Measurements from ENCODE around the gene PNPLA6.

PNPLA6 gene

DNA sequence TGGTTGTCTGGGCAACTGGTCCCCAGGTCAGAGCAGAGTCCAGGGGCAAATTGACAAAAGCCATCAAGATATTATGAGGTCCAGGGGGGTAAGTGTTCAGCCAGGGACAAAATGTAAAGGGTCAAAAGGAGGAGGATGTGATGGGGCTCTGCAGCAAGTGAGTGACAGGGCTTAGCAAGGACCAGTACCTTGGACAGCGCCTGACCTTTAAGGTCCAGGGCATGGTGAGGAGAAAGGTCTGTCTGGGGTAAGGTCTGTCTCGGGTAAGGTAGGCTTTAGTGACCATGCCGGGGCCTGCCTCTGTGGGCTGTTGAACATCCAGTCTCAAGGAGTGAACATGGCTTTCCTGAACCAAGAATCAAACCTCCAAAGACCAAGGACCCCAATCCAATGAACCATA lies 25.9 kb upstream of the PNPLA6 start:
- Histone ChIP-seq H3K27me3 (ENCODE audit: insufficient read depth, low read depth) (peaks cover 34% of the 10 kb centered on the region; the same call in 1 of the 2 replicates), H2AFZ (ENCODE audit: low read depth) (no peak overlapping the region), H4K20me1 (ENCODE audit: insufficient read depth) (no peaks in the 10 kb centered on the region), H3K36me3 (ENCODE audit: insufficient read depth) (no peaks in the 10 kb centered on the region), H3K27ac (no peak overlapping the region), H3K79me2 (ENCODE audit: insufficient read depth, low read depth) (no peaks in the 10 kb centered on the region), H3K4me3 (IDR thresholded peaks at IDR 0.05; ENCODE audit: insufficient read depth, low read depth, low read length) (no peak overlapping the region), H3K4me1 (ENCODE audit: low read depth, poor library complexity, severe bottlenecking) (peaks cover 24% of the 10 kb centered on the region), H3K9ac (no peak overlapping the region), H3K4me2 (no peak overlapping the region)
- no peak for TF ChIP-seq CTCF (conservative IDR thresholded peaks at IDR 0.05; ENCODE audit: low read depth, low read length)

- Histone ChIP-seq H3K4me2 (no peak overlapping the region), H3K27me3 (ENCODE audit: insufficient read depth, low read depth) (peaks cover 36% of the 10 kb centered on the region; the same call in 1 of the 2 replicates), H3K4me3 (IDR thresholded peaks at IDR 0.05; ENCODE audit: insufficient read depth, low read depth, low read length) (no peak overlapping the region)
Measured at GRCh38 chr19:7512400-7512851, 23.1 kb upstream of the PNPLA6 start.

DNA sequence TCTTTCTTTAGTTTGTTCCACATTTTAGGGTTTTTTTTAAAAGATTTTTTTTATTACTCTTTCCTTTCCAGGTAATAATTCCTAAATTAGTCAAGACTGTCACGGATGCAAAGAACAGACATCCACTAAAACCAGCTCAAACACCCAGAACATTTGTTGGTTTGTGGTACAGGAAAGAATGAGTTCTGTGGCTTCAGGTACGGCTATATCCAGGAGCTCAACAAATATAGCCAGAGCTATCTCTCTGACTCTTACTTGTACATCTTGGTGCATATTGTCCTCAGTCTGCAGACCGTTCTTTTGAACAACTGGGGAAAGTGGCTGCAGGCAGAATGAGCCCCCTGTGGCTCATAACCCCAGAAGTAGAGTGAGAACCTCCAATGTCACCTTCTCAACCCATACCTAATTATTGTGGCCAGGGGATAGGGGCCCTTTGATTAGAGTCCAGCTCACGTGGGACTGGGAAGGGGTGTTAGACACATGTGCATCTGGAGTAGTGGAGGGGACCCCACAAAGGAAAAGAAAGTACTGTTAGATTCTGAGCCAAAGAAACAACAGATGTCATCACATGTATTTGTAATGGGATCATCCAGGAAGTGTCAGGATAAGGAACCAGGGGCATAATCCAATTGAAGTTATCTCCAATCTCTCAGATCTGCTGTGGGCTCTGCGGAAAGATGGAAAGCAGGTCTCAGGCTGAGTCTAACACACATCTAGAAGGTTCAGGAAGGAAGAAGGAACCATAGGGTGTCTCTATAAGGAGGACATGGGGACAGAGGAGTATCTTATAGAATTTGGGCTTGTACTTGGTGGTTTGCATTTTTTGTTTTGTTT lies 21.5 kb upstream of the PNPLA6 start:
- TF ChIP-seq CTCF (conservative IDR thresholded peaks at IDR 0.05; ENCODE audit: low read depth, low read length) = no peak
- H3K4me3 ChIP-seq (IDR thresholded peaks at IDR 0.05; ENCODE audit: insufficient read depth, low read depth, low read length) = no peak overlapping the region
- no peaks in the 10 kb centered on the region for H3K36me3 ChIP-seq (ENCODE audit: insufficient read depth)
- no peaks in the 10 kb centered on the region for H3K4me1 ChIP-seq (ENCODE audit: low read depth, poor library complexity, severe bottlenecking)
- no peak overlapping the region for H3K4me2 ChIP-seq
- H3K9ac ChIP-seq = no peak overlapping the region
- no peaks in the 10 kb centered on the region for H3K79me2 ChIP-seq (ENCODE audit: insufficient read depth, low read depth)
- H2AFZ ChIP-seq (ENCODE audit: low read depth) = no peak overlapping the region
- H3K27me3 ChIP-seq (ENCODE audit: insufficient read depth, low read depth) = peaks cover 36% of the 10 kb centered on the region; the same call in 1 of the 2 replicates
- no peak overlapping the region for H3K27ac ChIP-seq
- no peaks in the 10 kb centered on the region for H4K20me1 ChIP-seq (ENCODE audit: insufficient read depth)

More at GRCh38 chr19:7512400-7512851, 23.1 kb upstream of the PNPLA6 start:
- no peak for TF ChIP-seq CTCF (conservative IDR thresholded peaks at IDR 0.05; ENCODE audit: low read depth, low read length)
- no peak overlapping the region for H2AFZ ChIP-seq (ENCODE audit: low read depth)
- H3K27ac ChIP-seq = no peak overlapping the region
- H4K20me1 ChIP-seq (ENCODE audit: insufficient read depth) = no peaks in the 10 kb centered on the region
- no peaks in the 10 kb centered on the region for H3K36me3 ChIP-seq (ENCODE audit: insufficient read depth)
- H3K4me1 ChIP-seq (ENCODE audit: low read depth, poor library complexity, severe bottlenecking) = peaks cover 7% of the 10 kb centered on the region
- no peak overlapping the region for H3K9ac ChIP-seq
- H3K79me2 ChIP-seq (ENCODE audit: insufficient read depth, low read depth) = no peaks in the 10 kb centered on the region

GRCh38 chr19:7515110-7515644 lies 20.3 kb upstream of the PNPLA6 start:
- Histone ChIP-seq H3K4me2 (peak overlapping the region; percentile 71), H3K9ac (peak overlapping the region; percentile 18; the same call in 1 of the 2 replicates), H3K4me3 (IDR thresholded peaks at IDR 0.05; ENCODE audit: insufficient read depth, low read depth, low read length) (no peak overlapping the region), H4K20me1 (ENCODE audit: insufficient read depth) (no peaks in the 10 kb centered on the region), H3K36me3 (ENCODE audit: insufficient read depth) (no peaks in the 10 kb centered on the region), H3K79me2 (ENCODE audit: insufficient read depth, low read depth) (no peaks in the 10 kb centered on the region), H2AFZ (ENCODE audit: low read depth) (peak overlapping the region; percentile 97), H3K27ac (no peak overlapping the region), H3K27me3 (ENCODE audit: insufficient read depth, low read depth) (peaks cover 24% of the 10 kb centered on the region; the same call in 1 of the 2 replicates), H3K4me1 (ENCODE audit: low read depth, poor library complexity, severe bottlenecking) (no peaks in the 10 kb centered on the region)
- TF ChIP-seq CTCF (conservative IDR thresholded peaks at IDR 0.05; ENCODE audit: low read depth, low read length) = no peak

Measured in KMS-11 (cell line).